ENCODE results near the gene CLASRP. TPM values are rescaled to one million over a fixed set of nuclear protein-coding genes. Genes with fewer than 3 reads are reported as not detected.

The CLASRP gene
- total and polyA plus RNA-seq, 2 of the 8 experiments (the other 6 are each of a cell fraction or from before 2014, with no cell fraction given) = 22.3 to 71.7 TPM

DNA sequence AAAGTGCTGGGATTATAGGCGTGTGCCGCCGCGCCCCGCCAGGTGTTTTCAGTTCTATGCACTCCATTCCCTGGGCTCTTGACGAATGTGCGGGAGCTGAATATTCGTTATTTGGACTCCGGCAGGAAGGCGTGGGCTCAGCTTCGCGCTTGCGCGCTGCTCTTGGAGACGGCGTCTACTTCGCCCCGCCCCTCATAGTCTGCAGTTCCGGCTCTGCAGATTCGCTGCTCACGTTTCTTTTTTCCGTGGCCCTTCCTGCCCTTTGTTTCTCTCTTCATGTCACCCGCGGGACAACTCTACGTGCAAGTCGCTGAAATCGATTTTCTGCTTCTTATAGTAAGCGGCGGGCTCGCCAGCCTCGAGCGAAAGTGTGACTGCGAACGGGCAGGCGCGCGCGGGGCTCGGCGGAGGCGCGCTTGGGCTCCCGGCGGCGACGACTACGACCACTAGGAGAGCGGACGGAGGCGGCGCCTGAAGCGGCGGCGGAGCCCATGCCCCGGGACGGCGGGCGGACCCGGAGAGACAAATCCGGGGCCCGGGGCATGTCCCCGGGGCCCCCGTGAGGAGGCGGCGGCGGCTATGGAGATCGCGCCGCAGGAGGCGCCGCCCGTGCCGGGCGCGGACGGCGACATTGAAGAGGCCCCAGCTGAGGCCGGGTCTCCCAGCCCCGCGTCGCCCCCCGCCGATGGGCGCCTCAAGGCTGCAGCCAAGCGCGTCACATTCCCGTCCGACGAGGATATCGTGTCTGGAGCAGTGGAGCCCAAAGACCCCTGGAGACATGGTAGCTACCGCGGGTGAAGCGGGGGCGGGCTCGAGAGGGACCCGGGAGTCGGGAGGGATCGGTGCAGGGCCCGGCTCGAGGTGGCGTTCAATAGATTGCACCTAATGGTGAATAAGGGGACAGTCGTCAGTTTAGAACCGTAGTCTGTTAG is 54.2 kb downstream of the CLASRP start, which contains the start of gene PPP1R37 (continued):
- TF ChIP-seq NRF1 (IDR thresholded peaks at IDR 0.05; ENCODE audit: low read depth, low read length) = no peak; the same call in 1 of the 2 replicates
- 0 out of 2 replicates have a peak, but pooled peaks have one; percentile 24 for TF ChIP-seq EGR1 (IDR thresholded peaks at IDR 0.05; ENCODE audit: borderline replicate concordance, low read depth, low read length)
- TF ChIP-seq POLR2AphosphoS5 (IDR thresholded peaks at IDR 0.05; ENCODE audit: low read depth, low read length) = no peak; the same call in none of the 2 replicates
- TF ChIP-seq HDAC2 (IDR thresholded peaks at IDR 0.05; ENCODE audit: borderline replicate concordance in 1 of 2, low read depth in 2 of 2, low read length in 2 of 2) = no peak
- TF ChIP-seq ZNF274 (IDR thresholded peaks at IDR 0.05; ENCODE audit: borderline replicate concordance, extremely low read depth, low read length) = no peak
- peak; percentile 88; the same call in 1 of the 2 replicates for TF ChIP-seq SP1 (IDR thresholded peaks at IDR 0.05; ENCODE audit: low read depth, low read length)
- TF ChIP-seq RNF2 (IDR thresholded peaks at IDR 0.05; ENCODE audit: borderline replicate concordance, low read depth, low read length, missing control alignments, poor library complexity, severe bottlenecking) = no peak
- TF ChIP-seq TEAD4 (IDR thresholded peaks at IDR 0.05; ENCODE audit: low read depth, low read length) = 0 out of 2 replicates have a peak, but pooled peaks have one; percentile 50
- TF ChIP-seq MAFK (IDR thresholded peaks at IDR 0.05; ENCODE audit: low read depth, low read length) = no peak
- no peak for TF ChIP-seq JUN (IDR thresholded peaks at IDR 0.05; ENCODE audit: low read depth, low read length)
- TF ChIP-seq RBBP5 (IDR thresholded peaks at IDR 0.05; ENCODE audit: borderline replicate concordance, low read depth, low read length) = peak; percentile 91
- no peak for TF ChIP-seq SRF (IDR thresholded peaks at IDR 0.05; ENCODE audit: low read depth, low read length)
- peak; percentile 3 to 94; a peak in 2 of 3 replicates for TF ChIP-seq EP300 (IDR thresholded peaks at IDR 0.05; ENCODE audit: borderline replicate concordance in 1 of 2, low read depth in 2 of 2, low read length in 2 of 2)
- no peak for TF ChIP-seq KDM5A (IDR thresholded peaks at IDR 0.05; ENCODE audit: low read length)
- TF ChIP-seq SP4 (IDR thresholded peaks at IDR 0.05; ENCODE audit: low read length) = peak; percentile 87; the same call in 1 of the 2 replicates
- peak; percentile 100 for TF ChIP-seq ASH2L (IDR thresholded peaks at IDR 0.05; ENCODE audit: low read length)
- TF ChIP-seq CBX8 (IDR thresholded peaks at IDR 0.05; ENCODE audit: borderline replicate concordance, low read depth, low read length) = no peak
- TF ChIP-seq BRCA1 (IDR thresholded peaks at IDR 0.05; ENCODE audit: low read depth, low read length) = no peak
- TF ChIP-seq SAP30 (IDR thresholded peaks at IDR 0.05; ENCODE audit: insufficient read depth, insufficient replicate concordance, low read length) = peak; percentile 20
- TF ChIP-seq CHD2 (IDR thresholded peaks at IDR 0.05; ENCODE audit: low read length) = no peak
- TF ChIP-seq NANOG (IDR thresholded peaks at IDR 0.05; ENCODE audit: insufficient read depth, low read depth, low read length, poor library complexity, severe bottlenecking) = no peak
- no peak for TF ChIP-seq RXRA (IDR thresholded peaks at IDR 0.05; ENCODE audit: insufficient read depth, low read depth, low read length)
- TF ChIP-seq CREB1 (IDR thresholded peaks at IDR 0.05) = peak; percentile 62; the same call in 1 of the 2 replicates
- no peak for TF ChIP-seq SIX5 (IDR thresholded peaks at IDR 0.05; ENCODE audit: low read depth, low read length)

All from H1 (cell line).